ENCODE data around the gene OR52D1.

The OR52D1 gene

DNA sequence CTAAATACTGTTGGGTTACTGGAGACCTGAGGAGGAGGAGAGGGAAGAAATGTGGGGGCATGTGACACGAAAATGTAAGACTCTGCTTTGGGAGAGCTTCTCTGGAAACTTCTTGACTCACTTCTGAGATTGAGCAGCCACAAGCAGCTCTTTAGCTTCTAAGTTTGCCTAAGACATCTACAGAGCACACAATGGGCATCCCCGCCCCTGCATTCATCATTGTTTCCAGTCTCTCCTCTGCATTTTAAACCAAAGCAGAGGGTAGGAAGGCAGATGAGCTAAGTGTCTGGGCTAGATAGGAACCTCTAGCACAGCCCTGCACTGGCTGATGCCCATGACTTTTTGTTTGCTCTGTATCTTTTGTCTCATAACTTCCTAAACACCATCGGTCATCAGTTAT lies 2.1 kb upstream of the OR52D1 start:
- no peak overlapping the region for H3K4me3 ChIP-seq (ENCODE audit: low read depth, low read length, poor library complexity, severe bottlenecking)
- no peaks in the 10 kb centered on the region for H3K9me3 ChIP-seq (ENCODE audit: low read length)
- H3F3A ChIP-seq (ENCODE audit: insufficient read depth, low read length), result no peaks in the 10 kb centered on the region
- H3K79me2 ChIP-seq (ENCODE audit: insufficient read depth, low read length), result no peaks in the 10 kb centered on the region
- TF ChIP-seq, protein P1, sequence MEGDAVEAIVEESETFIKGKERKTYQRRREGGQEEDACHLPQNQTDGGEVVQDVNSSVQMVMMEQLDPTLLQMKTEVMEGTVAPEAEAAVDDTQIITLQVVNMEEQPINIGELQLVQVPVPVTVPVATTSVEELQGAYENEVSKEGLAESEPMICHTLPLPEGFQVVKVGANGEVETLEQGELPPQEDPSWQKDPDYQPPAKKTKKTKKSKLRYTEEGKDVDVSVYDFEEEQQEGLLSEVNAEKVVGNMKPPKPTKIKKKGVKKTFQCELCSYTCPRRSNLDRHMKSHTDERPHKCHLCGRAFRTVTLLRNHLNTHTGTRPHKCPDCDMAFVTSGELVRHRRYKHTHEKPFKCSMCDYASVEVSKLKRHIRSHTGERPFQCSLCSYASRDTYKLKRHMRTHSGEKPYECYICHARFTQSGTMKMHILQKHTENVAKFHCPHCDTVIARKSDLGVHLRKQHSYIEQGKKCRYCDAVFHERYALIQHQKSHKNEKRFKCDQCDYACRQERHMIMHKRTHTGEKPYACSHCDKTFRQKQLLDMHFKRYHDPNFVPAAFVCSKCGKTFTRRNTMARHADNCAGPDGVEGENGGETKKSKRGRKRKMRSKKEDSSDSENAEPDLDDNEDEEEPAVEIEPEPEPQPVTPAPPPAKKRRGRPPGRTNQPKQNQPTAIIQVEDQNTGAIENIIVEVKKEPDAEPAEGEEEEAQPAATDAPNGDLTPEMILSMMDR (IDR thresholded peaks at IDR 0.05; ENCODE audit: low read length), result no peak
- no peak for TF ChIP-seq EZH2 (IDR thresholded peaks at IDR 0.05; ENCODE audit: borderline replicate concordance, low read length)
- H3K4me1 ChIP-seq (ENCODE audit: insufficient read depth, low read length, severe bottlenecking), result no peaks in the 10 kb centered on the region
- H3K27ac ChIP-seq (ENCODE audit: low read depth, low read length, poor library complexity, severe bottlenecking), result no peak overlapping the region
- no peaks in the 10 kb centered on the region for H3K9me2 ChIP-seq (ENCODE audit: low read depth, low read length)
- H3K9ac ChIP-seq (ENCODE audit: low read length), result no peak overlapping the region
- H2AFZ ChIP-seq (ENCODE audit: low read length), result no peak overlapping the region
- H3K27me3 ChIP-seq (ENCODE audit: insufficient read depth, low read length), result no peaks in the 10 kb centered on the region; the same call in 1 of the 2 replicates
- H3K36me3 ChIP-seq (ENCODE audit: insufficient read depth, low read length), result no peaks in the 10 kb centered on the region
- no peak overlapping the region for H3K4me2 ChIP-seq (ENCODE audit: low read length)
- H4K20me1 ChIP-seq (ENCODE audit: insufficient read depth, low read length), result no peaks in the 10 kb centered on the region

DNA sequence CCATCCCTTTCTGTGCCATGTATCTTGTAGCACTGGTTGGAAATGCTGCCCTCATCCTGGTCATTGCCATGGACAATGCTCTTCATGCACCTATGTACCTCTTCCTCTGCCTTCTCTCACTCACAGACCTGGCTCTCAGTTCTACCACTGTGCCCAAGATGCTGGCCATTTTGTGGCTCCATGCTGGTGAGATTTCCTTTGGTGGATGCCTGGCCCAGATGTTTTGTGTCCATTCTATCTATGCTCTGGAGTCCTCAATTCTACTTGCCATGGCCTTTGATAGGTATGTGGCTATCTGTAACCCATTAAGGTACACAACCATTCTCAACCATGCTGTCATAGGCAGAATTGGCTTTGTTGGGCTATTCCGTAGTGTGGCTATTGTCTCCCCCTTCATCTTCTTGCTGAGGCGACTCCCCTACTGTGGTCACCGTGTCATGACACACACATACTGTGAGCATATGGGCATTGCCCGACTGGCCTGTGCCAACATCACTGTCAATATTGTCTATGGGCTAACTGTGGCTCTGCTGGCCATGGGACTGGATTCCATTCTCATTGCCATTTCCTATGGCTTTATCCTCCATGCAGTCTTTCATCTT lies 414 bp downstream of the OR52D1 start:
- Histone ChIP-seq H3K79me2 (ENCODE audit: insufficient read depth, low read length) (no peaks in the 10 kb centered on the region), H3K9me2 (ENCODE audit: low read depth, low read length) (no peaks in the 10 kb centered on the region), H2AFZ (ENCODE audit: low read length) (no peak overlapping the region), H3K9ac (ENCODE audit: low read length) (no peak overlapping the region), H3K36me3 (ENCODE audit: insufficient read depth, low read length) (no peaks in the 10 kb centered on the region), H3F3A (ENCODE audit: insufficient read depth, low read length) (no peaks in the 10 kb centered on the region), H3K4me1 (ENCODE audit: insufficient read depth, low read length, severe bottlenecking) (no peaks in the 10 kb centered on the region), H3K27me3 (ENCODE audit: insufficient read depth, low read length) (no peaks in the 10 kb centered on the region; the same call in 1 of the 2 replicates), H3K4me2 (ENCODE audit: low read length) (no peak overlapping the region), H3K27ac (ENCODE audit: low read depth, low read length, poor library complexity, severe bottlenecking) (no peak overlapping the region), H3K4me3 (ENCODE audit: low read depth, low read length, poor library complexity, severe bottlenecking) (no peak overlapping the region), H4K20me1 (ENCODE audit: insufficient read depth, low read length) (no peaks in the 10 kb centered on the region), H3K9me3 (ENCODE audit: low read length) (no peaks in the 10 kb centered on the region)
- TF ChIP-seq, protein P1 (IDR thresholded peaks at IDR 0.05; ENCODE audit: low read length), result no peak
- no peak for TF ChIP-seq EZH2 (IDR thresholded peaks at IDR 0.05; ENCODE audit: borderline replicate concordance, low read length)

DNA sequence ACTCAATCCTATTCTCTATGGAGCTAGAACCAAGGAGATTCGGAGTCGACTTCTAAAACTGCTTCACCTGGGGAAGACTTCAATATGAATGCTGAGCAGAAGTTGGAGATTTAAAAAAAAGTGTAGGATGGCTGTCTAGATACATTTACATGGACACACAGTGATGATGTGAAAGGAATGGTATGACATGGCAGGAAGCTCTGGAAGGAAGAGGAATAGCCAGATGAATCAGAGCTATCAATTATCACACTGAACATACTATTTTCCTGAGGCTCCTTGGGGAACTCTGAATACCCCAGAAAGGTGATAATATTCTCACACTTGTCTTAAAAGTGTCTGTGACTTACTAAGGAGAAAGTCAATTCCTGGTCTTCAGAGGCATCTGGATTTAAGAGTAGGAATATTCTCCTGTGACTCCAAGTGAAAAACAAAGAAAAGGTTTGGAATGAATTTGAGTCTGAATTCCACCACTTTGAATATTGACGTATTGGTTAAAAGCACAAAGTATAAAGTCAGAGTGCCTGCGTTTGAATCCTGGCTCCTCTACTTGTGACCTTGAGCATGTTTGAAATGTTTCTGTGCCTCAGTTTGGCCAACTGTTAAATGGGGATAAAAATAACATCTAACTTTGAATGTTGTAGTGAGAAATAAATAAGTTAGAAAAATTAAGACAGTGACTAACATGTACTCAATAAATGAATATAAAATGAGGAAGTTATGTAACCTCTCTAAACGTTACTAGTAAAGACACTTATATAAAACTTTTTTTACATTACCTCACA lies 1.3 kb downstream of the OR52D1 start:
- no peaks in the 10 kb centered on the region for H3F3A ChIP-seq (ENCODE audit: insufficient read depth, low read length)
- TF ChIP-seq, protein P1 (IDR thresholded peaks at IDR 0.05; ENCODE audit: low read length), result no peak
- no peak for TF ChIP-seq EZH2 (IDR thresholded peaks at IDR 0.05; ENCODE audit: borderline replicate concordance, low read length)
- H3K9me2 ChIP-seq (ENCODE audit: low read depth, low read length), result no peaks in the 10 kb centered on the region
- no peaks in the 10 kb centered on the region for H3K9me3 ChIP-seq (ENCODE audit: low read length)
- no peak overlapping the region for H3K4me3 ChIP-seq (ENCODE audit: low read depth, low read length, poor library complexity, severe bottlenecking)
- no peak overlapping the region for H3K9ac ChIP-seq (ENCODE audit: low read length)
- H3K27ac ChIP-seq (ENCODE audit: low read depth, low read length, poor library complexity, severe bottlenecking), result no peak overlapping the region
- H3K4me2 ChIP-seq (ENCODE audit: low read length), result no peak overlapping the region
- no peak overlapping the region for H2AFZ ChIP-seq (ENCODE audit: low read length)
- no peaks in the 10 kb centered on the region for H3K4me1 ChIP-seq (ENCODE audit: insufficient read depth, low read length, severe bottlenecking)
- no peaks in the 10 kb centered on the region; the same call in 1 of the 2 replicates for H3K27me3 ChIP-seq (ENCODE audit: insufficient read depth, low read length)
- H4K20me1 ChIP-seq (ENCODE audit: insufficient read depth, low read length), result no peaks in the 10 kb centered on the region
- H3K79me2 ChIP-seq (ENCODE audit: insufficient read depth, low read length), result no peaks in the 10 kb centered on the region
- no peaks in the 10 kb centered on the region for H3K36me3 ChIP-seq (ENCODE audit: insufficient read depth, low read length)

Measured in OCI-LY1 (cell line).